NCI-H82 treated with DMSO at 0.1 percent for 48 hours (cell line): ENCODE data around the gene MORC3.
A peak's percentile ranks its signal among the peaks of the same experiment; 100 is the strongest.
"Not testable (repeated sequence)": the region's sequence is repeated elsewhere in the genome, so short reads cannot be mapped to it uniquely, and the experiment has no call there.

Source experiments
- DNase-seq: peaks from one replicate; lab custom pipeline; 2025; ENCODE audit not compliant: unreplicated experiment; lab: John Stamatoyannopoulos, UW

Gene MORC3

DNA sequence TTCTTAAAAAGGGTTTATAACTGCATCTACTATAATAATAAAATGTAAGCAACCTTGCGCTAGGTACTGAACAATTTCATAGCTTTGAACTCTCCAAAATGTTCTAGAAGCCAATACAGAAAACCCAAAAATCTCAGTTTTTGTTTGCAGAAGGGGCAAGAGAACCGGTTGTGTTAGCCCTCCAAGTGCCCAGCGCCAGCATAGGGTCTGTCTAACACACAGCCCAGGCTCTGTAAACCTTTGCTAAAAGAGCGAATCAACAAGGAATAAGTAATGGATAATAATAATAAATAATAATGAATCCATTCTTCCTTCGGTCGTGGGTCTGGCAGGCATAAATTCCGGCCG, 64.9 kb downstream of the MORC3 start:
- DNase-seq, result no peak

DNA sequence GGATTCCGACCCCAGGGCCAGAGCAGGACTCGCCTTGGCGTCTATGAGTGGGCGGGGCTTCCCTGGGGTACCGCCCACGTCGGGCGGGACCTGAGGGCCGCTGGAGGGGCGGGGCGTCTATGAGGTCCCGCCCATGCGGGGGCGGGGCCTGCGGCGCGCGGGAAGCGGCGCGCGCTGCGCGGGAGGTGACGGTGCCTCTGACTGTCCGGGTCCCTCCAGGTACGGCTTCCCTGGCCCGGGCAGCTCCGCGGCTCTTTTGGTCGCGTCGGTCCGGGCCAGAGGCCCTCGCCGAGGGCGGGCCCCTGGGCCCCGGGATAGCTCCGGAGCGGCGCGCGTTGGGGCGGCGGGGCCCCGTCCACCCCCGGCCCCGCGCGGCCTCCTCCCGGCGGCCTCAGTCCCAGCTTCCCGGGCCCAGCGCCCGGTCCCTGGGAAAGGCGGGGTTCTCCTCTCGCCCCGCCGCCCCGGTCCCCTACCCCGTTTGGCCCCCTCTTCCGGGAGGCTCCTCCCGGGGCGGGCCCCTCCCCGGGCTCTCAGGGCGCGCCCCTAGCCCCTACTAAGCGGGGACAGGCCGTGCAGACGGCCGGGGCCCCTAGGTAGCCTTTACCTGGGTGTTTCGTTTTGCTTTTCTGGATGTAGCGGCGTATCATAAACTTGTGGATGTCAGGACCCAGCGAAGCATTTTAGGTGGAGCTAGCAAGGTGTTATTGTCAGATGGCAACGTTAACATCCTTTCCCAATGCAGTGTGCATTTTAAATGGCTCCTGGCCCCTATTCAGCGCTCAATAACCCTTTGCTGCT, 65.4 kb downstream of the MORC3 start, which contains the start of gene CHAF1B:
CHAF1B (plus strand) TSS at position 160 of the 798 bp plus-strand sequence. CDS start 745 bp downstream, outside the sequence.
- DNase-seq, result peak; percentile 25

DNA sequence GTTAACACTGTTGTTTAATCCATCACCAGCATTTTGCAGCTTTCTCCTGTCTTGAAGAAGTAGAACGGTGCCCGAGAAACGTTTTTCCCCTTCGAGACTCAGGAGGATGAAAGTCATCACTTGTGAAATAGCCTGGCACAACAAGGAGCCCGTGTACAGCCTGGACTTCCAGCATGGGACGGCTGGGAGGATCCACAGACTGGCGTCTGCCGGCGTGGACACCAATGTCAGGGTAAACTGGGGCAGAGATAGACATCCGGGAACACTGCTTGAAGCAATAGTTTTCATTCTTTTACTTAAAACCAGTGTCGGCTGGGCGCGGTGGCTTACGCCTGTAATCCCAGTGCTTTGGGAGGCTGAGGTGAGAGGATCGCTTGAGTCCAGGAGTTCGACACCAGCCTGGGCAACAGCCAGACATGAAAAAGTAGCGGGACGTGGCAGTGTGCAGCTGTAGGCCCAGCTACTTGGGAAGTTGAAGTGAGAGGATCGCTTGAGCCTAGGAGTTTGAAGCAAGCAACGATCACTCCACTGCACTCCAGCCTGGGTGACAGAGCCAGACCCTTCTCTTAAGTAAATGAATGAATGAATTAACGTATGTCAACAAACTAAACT, 66.1 kb downstream of the MORC3 start:
- DNase-seq, result no peak

DNA sequence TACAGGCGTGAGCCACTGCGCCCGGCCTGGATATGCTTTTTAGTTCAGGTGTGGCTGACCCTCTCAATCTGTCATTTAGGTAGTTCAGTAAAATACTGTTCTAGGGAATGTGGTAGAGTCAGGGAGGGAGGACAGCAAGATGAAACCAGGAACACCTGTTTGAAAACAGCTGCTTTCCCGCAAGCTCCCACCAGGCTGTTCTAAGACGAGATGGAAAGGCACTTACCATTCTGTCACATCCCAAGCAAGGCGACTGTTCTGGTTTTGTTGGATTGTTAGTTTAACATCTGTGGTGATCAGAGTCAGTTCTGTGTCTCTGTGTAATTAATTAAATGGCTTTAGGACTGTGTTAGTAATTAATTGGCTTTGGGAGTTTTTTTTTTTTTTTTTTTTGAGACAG, 68.1 kb downstream of the MORC3 start:
- DNase-seq, result peak; percentile 81

DNA sequence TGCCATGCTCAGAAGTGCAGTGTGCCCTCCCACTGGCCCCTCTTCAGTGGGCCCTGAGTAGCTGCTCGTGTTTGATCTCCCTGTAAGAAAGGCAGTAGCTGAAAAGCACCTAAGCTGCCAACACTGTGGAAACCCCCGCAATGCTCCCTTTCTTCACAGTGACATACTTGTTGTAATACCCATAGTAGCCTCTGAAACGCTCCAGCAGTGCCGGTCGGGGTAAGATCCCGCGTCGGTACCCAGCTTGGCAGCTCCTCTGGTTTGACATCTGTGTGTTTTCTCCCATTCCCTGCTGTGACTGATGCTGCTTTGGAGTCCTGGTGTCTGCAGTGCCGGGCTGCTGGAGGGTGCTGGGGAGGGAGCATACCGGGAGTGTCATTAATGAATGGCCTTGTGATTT, 68.8 kb downstream of the MORC3 start:
- DNase-seq, result peak; percentile 11

DNA sequence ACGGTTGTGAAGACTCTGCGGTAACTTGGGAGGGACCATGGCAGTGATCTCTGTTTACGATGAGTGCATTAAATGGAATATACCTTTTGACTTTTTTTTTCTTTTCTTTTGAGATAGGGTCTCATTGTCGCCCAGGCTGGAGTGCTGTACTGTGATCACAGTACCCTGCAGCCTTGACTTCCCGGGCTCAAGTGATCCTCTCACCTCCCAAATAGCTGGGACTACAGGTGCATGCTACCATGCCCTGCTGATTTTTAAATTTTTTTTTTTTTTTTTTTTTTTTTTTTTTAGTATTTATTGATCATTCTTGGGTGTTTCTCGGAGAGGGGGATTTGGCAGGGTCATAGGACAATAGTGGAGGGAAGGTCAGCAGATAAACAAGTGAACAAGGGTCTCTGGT, 71.7 kb downstream of the MORC3 start:
- DNase-seq, result not testable (repeated sequence)

DNA sequence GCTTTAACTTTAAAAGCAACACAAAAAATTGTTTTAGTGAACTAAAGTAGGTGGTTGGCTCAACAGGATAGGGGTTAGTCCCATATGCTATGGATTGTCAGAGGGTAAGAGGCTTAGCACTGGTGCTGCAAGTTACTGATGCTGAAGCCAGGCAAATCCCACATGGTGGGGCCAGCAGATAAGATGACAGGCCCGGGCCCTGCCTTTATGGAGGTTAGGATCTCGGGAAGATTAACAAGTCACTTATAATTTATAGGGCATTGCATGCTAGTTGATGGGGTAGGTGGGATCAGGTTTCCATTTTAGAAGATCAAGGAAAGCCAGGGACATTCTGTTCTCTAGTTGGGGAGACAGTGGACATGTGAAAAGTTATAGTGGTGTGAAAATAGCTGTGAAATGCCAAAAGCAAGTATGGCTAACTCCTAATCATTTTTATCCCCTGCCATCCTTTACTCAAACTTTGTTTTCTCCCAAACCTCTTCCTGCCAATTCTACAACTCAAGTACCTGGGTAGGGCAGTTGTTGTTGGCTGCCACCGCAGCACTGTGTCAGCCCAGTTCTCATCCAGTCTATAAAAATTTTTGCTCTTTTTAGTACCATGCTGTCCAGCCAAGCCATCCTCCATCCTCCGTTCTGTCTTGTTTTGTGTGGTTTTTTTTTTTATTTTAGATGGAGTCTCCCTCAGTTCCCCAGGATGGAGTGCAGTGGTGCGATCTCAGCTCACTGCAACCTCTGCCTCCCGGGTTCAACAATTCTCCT, 75.5 kb downstream of the MORC3 start:
- peak; percentile 94 for DNase-seq

DNA sequence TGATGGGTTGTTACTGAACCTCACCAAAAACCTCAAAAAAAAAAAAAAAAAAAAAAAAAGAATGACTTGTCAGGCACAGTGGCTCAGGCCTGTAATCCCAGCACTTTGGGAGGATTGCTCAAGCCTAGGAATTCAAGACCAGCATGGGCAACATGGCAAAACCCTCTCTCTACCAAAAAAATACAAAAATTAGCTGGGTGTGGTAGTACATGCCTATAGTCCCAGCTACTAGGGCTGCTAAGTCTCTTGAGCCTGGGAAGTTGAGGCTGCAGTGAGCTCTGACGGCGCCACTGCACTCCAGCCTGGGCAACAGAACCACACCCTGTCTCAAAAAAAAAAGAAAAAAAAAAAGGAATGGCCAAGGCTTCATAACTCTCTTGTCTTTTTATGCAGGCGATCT, 76.3 kb downstream of the MORC3 start:
- DNase-seq, result no peak

DNA sequence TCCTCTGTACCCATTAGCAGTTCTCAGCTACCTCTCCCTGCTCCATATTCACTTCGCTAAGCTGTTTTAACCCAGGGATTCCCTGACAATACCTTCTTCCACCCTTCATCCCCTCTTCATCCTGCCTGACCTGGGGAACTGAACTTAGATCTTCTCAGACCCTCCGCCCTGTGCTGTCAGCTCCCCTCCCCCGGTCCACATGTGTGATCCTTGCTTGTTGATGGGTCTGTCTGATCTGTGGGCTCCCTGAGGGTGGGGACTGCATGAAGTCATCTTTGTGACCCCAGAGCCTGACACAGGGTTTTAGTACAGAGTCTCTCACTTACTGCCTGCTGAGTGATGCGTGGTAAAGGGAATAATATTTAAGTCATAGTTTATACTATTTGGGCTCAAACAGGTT, 77.0 kb downstream of the MORC3 start:
- peak; percentile 17 for DNase-seq

DNA sequence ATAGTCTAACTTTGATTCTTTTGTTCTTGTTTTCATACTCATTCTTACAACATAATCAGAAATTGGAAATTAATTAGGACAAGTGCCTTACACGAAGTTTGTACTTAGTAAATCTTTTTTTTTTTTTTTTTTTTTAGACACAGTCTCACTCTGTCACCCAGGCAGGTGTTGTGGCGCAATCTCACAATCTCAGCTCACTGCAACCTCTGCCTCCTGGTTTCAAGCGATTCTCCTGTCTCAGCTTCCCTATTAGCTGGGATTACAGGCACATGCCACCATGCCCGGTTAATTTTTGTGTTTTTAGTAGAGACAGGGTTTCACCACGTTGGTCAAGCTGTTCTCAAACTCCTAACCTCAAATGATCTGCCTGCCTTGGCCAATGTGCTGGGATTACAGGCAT, 77.6 kb downstream of the MORC3 start:
- no peak for DNase-seq

DNA sequence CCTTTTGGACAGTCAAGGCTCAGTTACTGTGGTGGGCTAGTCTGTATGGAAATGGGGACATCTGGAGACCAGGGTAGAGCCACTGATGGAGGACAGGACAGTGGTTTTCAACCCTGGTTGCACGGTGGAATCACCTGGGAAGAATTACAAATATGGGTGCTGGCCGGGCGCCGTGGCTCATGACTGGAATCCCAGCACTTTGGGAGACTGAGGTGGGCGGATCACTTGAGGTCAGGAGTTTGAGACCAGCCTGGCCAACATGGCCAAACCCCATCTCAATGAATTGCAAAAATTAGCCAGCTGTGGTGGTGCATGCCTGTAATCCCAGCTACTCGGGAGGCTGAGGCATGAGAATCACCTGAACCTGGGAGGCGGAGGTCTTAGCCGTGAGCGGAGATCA, 79.7 kb downstream of the MORC3 start:
- DNase-seq, result not testable (repeated sequence)

DNA sequence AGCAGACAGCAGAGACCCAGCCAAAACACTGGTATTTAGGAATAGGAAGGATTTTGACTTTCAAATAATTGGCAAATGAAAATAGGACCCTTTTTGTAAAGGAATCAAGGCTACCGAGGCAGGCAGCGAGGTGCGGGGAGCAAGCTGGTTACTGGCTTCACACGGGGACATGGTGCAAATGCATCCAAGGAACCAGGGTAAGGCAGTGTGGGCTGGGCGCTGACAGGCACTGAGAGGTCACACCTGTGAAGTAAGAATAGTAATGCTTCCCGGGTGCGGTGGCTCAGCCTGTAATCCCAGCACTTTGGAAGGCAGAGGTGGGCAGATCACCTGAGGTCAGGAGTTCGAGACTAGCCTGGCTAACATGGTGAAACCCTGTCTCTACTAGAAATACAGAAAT, 80.7 kb downstream of the MORC3 start:
- no peak for DNase-seq

DNA sequence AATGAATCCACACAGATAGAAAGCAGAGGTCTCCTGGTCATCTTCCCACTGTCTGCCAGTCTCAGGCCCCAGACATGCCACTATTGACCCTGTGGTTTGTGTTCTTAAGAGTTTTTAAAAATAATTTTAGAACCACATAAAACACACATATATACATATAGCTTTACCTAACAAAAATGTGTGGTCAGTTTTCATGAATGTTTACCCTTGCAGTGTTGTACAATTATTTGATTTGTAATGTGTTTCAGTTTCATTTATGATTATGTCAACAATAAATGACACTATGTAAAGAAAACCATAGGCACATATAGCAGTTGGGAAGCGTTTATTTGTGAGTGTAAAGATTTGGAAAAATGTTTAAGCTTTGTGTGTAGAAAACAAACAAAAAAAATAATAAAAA, 82.3 kb downstream of the MORC3 start:
- no peak for DNase-seq

DNA sequence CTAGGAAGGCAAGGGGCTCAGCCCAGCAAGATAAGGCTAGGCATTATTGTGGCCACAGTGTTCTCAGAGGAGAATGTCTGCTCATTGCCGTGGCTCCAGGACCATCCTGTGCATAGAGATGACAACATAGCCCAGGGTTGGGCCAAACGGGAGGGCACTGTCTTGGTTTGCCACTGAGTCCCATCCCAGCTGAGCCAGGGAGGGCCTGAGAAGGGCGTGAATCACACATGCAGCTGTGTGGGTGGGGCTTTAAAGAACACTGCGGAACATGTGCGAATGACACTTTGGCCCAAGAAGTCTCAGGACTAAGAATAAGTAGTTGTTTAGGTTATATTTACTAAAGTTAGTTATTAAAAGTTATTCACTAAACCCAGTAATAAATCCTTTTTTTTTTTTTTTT, 83.7 kb downstream of the MORC3 start:
- DNase-seq, result no peak

DNA sequence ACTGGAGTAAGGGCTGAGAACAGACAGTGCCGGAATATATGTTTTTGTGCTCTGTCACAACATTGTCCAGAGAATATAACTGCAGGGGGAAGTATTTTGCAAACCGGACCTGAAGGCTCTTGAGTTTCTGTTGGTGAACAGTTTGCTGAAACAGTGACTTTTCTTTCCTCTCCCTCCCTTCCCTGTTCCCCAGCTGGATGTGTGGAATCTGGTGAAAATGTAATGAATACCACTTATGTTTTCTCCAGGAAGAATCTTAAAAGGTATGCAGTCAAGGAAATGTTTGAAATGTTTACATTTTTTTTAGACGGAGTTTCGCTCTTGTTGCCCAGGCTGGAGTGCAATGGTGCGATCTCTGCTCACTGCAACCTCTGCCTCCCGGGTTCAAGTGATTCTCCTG, 88.6 kb downstream of the MORC3 start:
- no peak for DNase-seq

DNA sequence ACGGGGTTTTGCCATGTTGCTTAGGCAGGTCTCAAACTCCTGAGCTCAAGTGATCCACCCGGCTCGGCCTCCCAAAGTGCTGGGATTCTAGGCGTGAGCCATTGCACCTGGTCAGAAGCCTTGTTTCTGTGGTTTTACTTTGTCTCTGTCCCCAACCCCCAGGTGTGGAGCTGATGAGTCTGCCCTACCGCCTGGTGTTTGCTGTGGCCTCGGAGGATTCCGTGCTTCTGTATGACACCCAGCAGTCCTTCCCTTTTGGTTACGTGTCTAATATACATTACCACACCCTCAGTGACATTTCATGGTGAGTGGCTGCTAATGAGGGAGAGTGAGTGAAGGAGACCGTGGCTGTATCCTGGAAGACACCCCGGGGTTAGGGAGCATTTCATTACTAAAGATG, 91.3 kb downstream of the MORC3 start:
- DNase-seq, result no peak

DNA sequence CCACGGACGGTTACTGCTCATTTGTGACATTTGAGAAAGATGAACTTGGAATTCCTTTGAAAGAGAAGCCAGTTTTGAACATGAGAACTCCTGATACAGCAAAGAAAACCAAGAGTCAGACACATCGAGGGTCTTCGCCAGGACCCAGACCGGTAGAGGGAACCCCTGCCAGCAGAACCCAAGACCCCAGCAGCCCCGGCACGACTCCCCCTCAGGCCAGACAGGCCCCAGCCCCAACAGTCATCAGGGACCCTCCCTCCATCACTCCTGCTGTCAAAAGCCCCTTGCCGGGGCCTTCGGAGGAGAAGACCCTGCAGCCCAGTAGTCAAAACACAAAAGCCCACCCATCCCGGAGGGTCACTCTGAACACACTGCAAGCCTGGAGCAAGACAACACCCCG, 92.9 kb downstream of the MORC3 start:
- DNase-seq, result no peak

DNA sequence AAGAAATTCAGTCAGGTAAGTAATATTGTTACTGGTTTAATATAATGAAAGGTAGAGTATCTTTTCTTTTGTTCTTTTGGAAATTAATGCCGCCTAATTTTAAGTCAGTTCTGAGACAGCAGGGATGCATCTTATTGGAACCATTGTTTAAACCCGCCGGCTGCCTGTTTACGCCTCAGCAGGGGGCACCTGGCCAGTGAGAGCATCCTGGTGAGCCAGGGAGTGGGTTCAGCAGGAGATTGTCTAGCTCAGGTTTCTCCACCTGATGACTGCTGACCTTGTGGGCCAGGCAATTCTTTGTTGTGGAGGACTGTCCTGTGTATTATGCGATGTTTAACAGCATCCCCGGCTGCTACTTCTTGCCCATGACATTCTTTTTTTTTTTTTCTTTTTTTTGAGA, 95.4 kb downstream of the MORC3 start:
- no peak for DNase-seq

DNA sequence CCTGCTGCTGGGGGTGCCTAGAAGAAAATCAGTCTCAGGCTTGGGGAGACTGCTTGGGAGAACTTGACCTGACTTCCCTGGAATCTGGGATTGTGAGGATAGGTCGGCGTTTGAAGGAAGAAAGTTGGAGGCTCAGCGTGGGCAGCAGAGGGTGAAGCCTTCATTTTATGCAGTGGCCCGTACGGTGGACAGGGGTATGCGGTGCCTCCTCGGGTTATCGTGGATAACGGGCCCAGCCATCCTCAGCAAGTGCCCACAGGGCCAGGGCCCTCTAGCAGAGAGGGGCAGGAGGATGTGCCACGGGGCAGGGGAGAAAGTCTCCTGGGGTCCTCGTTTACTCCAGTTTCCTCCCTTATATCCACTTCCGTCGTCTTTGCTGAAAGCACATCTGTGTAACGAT, 99.2 kb downstream of the MORC3 start:
- DNase-seq, result no peak

DNA sequence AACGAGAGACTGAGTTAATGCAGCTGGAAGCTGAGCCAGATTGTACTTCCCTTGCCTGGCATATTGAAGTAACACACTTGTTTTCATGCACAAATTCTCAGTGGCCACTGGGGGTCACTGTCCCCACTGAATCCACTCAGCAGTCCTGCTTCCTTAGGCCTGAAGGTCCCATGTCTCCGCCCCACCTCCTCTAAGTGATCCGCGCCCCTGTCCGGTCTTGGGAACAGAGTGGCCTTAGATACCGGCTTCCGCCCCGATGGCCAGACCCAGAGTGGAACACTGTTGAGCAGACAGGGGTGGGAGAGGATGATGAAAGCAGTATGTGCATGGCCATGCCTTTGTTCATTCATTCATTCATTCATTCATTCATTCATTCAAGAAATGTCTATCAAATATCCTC, 100.0 kb downstream of the MORC3 start:
- DNase-seq, result peak; percentile 8

DNA sequence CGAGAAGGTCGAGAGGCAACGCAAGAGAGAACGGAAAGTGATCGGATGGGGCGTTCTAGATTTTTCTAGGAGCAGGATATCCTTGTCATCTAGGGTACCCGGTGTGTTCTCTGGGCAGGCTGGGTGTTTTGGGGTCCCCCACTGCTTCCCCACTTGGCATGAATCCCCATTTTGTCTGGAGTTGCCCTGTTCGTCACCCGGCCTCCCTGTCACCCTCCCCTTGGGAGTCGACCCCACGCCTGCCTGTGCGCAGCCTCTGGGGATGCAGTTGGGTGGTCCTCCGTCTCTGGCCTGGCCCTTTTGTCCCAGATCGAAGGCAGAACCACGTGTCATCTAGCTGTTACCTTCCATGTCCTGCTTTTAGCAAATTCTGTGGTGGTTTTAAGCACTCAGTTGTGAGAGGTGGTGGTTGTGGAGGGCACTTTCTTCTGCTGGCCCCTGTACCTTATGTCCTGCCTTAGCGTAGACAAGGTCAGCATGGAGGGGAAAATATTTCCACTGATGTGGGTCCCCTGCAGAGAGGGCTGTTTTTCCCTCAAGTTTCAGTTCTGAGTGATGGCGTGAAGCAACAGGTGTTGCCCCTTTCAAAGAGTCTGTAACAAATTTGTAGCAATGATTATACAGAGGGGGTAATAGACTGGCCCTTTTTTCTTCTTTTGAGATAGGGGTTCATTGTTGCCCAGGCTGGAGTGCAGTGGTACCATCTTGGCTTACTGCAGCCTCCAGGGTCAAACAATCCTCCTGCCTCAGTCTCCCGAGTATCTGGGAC, 100.8 kb downstream of the MORC3 start:
- DNase-seq, result no peak
